NT2/D1 (cell line): ENCODE data around the gene CREB5.

Experiments
- YY1 ChIP-seq: IDR thresholded peaks from 2 replicates; pipeline ENCODE4 v1.6.1; 2011; ENCODE audit not compliant: insufficient read length, insufficient read depth
- ZNF274 ChIP-seq: IDR thresholded peaks from 2 replicates; pipeline ENCODE4 v1.6.1; 2011; ENCODE audit warnings: mild to moderate bottlenecking, low read depth, low read length

DNA sequence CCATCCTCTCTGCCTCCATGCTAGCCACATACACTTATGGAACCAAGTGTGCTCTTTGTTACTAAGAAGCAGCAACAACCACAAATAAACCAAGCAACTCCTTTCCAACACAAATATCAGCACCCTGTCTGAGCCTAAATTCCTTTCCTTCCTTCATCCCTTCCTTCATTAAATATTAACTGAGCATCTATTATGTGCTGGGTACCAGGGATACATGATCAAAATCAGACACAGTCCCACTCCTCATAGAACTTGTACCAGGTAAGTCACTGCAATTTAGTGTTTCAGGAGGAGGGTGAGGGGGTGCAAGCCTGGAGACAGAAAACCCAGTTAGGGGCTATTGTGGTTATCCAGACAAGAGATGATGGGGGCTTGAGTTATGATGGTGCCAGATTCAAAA, 10.8 kb downstream of the CREB5 start:
- TF ChIP-seq YY1 (no peak), ZNF274 (no peak)
